Measurements from ENCODE around the gene CCL26.
"Not testable (repeated sequence)": the region's sequence is repeated elsewhere in the genome, so short reads cannot be mapped to it uniquely, and the experiment has no call there.

DNA sequence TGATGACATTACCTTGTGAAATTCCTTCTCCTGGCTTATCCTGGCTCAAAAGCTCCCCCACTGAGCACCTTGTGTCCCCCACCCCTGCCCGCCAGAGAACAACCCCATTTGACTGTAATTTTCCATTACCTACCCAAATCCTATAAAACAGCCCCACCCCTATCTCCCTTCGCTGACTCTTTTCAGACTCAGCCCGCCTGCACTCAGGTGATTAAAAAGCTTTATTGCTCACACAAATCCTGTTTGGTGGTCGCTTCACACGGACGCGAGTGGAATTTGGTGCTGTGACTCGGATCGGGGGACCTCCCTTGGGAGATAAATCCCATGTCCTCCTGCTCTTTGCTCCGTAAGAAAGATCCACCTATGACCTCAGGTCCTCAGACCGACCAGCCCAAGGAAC is 7.0 kb upstream of the CCL26 start:
- not testable (repeated sequence) for TF ChIP-seq POLR2AphosphoS5 (IDR thresholded peaks at IDR 0.05; ENCODE audit: low read depth, low read length); CTCF (CRISPR knock-in tag; IDR thresholded peaks at IDR 0.05); POLR2A (IDR thresholded peaks at IDR 0.05; ENCODE audit: insufficient read depth in 1 of 2, low read depth in 2 of 2, low read length in 2 of 2); PCBP2 (optimal IDR thresholded peaks at IDR 0.05; ENCODE audit: low read depth, low read length, poor library complexity, severe bottlenecking); PTBP1 (IDR thresholded peaks at IDR 0.05; ENCODE audit: low read depth, low read length, poor library complexity, severe bottlenecking)
- TF ChIP-seq, protein P1, sequence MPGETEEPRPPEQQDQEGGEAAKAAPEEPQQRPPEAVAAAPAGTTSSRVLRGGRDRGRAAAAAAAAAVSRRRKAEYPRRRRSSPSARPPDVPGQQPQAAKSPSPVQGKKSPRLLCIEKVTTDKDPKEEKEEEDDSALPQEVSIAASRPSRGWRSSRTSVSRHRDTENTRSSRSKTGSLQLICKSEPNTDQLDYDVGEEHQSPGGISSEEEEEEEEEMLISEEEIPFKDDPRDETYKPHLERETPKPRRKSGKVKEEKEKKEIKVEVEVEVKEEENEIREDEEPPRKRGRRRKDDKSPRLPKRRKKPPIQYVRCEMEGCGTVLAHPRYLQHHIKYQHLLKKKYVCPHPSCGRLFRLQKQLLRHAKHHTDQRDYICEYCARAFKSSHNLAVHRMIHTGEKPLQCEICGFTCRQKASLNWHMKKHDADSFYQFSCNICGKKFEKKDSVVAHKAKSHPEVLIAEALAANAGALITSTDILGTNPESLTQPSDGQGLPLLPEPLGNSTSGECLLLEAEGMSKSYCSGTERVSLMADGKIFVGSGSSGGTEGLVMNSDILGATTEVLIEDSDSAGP (CRISPR knock-in tag; IDR thresholded peaks at IDR 0.05; ENCODE audit: borderline replicate concordance) = not testable (repeated sequence)

Data from HepG2 (cell line).